ENCODE data around the gene PTGIS.
"Not testable (repeated sequence)": the region's sequence is repeated elsewhere in the genome, so short reads cannot be mapped to it uniquely, and the experiment has no call there.

PTGIS gene

DNA sequence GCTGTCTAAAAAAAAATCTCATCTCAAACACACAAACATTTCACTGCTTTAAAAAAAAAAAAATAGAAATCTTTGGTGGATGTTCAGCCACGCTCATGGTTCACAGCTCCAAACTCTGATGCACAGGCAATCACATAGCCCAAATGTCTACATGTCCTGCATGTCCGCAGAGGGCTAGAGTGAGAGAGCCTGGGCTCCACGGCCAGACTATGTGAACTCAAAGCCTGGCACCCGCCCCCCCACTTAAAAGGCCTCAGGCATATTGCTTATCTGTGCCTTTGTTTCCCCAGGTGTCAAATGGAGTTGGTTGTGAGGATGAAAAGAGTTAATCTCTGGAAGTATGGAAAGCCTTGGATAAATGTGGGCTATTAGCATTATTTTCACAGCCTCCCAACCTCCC is 10.5 kb upstream of the PTGIS start:
- DNase-seq = no peak

GRCh38 chr20:49575551-49576060 is 7.7 kb upstream of the PTGIS start:
- no peak for DNase-seq

- no peak for DNase-seq
Measured at GRCh38 chr20:49573900-49574416, 6.0 kb upstream of the PTGIS start.

GRCh38 chr20:49572857-49573256 is 4.9 kb upstream of the PTGIS start:
- DNase-seq = no peak

- no peak for DNase-seq
Measured at GRCh38 chr20:49571553-49571835, 3.6 kb upstream of the PTGIS start.

DNA sequence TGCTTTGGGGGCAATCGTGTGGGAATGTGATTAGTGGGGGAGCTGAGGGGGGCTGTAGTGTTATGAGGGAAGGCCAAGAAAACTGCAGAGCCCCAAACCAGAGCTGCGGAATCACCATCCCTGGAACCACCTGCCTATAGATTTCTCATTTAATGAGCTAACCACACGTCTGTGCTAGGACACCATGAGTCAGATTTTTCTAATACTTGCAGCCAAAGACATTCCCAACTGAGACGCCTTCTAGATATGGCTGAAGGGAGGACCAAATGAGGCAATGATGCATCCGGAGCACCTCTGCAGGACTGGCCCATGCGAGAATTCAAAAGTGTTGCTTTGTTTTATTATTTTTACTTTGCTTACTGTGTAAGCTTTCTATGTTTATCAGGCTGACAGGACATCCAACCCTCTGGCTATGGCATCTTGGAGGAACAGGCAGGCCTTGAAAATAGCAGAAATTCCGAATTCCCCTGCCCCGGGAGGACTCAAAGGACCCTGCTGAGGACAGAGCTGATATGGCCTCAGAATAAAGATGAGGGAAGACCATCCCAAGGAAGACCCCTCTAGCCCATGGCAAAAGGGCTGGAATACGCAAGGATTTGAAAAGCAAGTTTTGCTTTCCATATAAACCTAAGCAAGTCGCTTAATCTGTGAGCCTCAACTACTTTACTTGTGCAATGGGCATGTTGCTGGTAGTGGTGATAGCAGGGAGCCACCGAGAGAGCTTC is 3.1 kb upstream of the PTGIS start:
- no peak for DNase-seq

DNA sequence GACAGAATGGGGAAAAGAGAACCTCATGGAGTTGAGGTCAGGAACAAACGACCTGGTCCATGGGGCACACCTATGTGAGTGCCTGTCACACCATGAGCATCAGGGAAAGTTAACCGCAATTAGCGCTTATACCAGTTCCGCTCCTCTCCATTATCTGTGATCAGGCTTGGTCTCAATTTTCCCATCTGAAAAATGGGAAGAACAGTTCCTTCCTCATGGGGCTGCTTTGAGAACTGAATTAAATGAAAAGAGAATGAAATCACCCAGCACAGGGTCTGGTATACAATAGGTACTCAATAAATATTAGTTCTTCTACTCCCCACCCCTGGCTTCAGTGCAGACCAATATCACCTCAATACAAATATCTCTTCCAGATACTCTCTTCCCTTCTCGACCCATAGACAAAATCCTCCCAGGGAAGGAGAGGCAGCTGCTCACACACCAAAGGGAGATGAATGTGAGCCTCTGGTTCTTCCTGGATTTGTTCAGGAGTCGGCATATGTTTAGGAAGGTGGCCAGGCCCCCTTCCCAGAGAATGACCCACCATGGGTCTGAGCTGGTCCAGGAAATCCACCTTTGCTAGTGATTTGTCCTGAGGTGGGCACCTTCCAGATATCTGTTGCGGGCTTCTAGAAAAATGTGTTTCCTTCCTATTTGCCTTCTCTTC is 2.4 kb upstream of the PTGIS start:
- no peak for DNase-seq

DNA sequence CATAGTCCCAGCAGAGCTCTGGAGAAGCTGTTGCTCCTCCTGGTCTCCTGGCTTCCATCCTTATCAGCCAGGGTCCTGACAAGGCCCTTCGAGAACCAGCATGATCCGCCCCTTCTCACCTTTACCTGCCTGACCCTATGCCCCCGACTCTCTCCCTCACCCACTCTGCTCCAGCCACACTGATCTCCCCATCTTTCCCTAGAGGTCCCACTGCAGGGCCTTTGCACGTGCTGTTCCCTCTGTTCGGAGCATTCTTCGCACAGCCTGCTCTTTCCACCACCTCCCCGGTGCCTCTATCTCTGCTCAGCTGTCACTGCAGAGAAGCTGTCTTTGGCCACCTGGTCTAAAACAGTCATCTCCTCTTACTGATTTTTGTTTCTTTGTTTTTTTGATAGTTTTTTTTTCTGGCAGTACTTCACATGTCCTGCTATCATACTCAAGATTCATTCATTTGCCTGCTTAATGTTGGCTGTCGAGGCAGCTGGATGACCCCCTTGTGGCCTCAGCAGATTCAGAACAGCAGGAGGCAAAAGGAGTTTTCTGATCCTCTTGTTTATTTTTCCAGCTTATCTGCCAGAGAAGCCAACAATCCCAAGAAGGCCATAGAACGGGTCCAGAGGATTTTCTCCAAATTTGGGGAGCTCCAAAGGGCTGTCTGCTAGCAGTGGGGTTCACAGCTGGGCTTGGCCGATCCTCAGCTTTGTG is 1.6 kb upstream of the PTGIS start:
- DNase-seq = no peak

DNA sequence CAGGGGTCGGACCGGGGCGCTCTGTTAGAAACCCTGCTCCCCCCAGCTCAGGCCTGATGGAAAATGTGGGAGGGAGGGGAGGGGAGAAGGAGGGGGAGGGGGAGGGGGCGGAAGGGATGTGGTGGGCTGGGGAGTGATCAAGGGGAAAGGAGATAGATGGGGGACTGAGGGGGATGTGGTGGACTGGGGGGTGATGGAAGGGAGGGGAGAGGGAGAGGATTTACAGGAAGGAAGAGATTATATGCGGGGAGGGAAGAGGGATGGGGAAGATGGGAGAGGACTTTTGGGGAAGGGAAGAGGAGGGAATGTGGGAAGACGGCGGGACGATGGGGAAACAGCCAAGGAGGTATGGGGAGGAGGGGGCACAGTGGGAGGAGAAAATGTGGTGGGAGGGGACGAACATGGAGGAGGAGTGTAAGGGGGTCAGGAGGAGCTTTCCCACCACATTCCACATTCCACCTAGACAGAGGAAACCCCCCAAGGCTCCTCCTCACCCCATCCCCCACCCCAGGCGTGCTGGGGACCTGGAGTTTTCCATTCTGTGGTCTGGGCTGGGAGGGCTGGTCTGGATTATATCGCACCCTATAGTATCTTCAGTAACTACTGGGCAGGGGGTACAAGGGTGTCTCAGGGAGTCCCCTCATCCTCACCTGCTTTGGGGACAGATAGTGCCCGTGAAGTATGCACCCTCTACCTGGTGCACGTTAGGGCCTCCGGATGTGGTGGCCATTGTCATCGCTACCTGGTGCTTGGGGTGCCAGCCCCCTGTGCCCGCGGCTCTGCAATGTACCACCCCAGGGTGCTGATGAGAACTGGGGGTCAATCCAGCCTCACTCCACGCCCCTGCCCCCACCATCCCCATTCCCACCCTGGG is 578 bp upstream of the PTGIS start:
- no peak for DNase-seq

DNA sequence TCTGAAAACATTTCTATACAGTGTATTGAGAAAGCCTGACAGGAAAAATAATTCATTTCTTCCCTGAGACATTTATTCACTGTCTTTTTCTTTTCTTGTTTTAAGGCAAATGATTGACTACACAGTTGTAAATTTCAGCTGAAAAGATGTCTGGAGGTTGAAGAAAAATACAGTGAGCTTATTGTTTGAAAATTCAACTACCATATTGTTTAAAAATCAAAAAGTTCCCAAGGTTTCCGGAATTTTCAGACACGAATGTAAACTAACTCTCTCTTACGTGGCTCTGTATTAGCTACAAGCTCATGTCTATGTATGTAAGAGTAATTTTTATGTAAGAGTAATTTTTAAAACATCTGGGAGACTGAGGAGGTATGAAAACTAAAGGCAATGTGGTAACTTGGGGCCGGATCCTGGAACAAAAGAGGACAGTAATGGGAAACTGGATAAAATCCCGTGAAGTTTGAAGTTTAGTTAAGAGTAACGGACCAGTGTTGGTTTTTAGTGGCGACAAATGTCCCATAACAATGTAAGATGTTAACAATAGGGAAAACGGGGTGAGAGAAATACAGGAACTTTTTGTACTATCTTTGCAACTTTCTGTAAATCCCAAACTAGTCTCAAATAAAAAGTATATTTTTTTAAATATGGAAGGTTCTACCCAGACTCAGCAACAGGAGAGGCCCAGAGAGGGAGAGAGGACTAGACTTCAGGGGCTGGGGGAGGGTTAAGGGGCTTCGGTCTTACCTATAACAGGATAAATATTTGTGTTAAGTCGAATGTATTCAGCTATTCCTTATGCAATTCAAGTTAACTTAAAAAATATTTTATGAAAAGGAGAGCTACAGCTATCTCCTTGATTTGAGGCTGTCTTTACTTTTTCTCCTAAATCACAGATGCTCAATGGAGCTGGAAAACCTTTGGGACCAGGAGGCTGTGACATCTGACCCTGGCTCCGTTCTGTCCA is 1.3 kb downstream of the PTGIS start:
- DNase-seq = no peak

DNA sequence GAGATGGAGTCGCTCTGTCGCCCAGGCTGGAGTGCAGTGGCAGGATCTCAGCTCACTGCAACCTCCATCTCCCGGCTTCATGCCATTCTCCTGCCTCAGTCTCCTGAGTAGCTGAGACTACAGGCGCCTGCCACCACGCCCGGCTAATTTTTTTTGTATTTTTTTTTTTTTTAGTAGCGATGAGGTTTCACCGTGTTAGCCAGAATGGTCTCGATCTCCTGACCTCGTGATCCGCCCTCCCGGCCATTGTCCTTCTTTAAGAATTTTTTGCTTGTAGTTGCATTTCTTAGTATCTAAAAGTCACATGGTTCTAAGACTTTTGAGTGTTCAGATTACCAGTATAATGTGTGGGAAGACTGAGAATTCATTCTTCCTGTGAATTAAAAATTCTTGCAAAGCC is 2.9 kb downstream of the PTGIS start:
- DNase-seq = not testable (repeated sequence)

DNA sequence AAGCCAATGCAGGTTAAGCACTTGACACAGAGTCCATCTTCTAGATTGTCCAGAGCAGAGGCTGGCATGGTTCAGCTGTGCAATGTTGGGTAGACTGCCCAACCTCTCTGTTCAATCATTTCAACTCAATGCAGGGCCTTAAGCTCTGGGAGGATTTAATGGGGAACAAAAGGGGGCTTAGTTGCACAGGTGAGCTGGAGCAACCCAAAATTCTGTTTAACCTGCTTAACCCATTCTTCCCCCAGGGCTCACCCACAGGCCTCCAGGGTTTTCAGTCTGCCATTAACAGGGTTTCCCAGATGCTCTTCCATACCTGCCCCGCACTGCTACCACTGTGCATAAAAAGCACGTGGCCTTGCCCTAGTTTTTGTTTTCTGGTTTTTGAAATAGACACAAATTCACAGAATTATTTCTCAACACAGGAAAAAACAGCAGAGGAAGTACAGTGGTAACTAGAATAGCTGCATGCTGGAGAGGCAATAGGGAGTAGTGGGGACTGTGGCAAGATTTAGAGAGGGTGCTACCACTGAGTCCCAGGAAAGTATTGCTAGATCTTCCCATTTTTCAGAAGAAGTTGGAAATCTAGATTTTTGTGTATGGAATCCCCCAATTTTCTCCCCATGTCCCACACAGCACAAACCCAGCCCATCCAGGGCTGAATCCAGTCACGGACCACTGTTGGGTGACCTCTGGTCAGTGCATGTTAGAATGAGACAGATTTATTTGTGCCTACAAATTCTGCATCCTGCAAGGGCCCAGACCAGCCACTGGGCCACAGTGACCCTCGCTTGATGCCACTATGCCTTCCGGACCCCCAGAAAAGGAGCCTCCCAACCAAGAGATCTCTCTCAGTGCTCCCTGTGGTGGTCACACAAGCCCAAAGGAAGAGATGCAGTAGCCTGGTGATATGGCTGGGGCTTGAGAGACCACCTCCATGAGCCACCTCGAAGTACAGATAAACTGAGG is 4.6 kb downstream of the PTGIS start:
- no peak for DNase-seq

GRCh38 chr20:49562311-49563014 is 5.5 kb downstream of the PTGIS start:
- no peak for DNase-seq

- no peak for DNase-seq
Measured at GRCh38 chr20:49561806-49562205, 6.1 kb downstream of the PTGIS start.

DNA sequence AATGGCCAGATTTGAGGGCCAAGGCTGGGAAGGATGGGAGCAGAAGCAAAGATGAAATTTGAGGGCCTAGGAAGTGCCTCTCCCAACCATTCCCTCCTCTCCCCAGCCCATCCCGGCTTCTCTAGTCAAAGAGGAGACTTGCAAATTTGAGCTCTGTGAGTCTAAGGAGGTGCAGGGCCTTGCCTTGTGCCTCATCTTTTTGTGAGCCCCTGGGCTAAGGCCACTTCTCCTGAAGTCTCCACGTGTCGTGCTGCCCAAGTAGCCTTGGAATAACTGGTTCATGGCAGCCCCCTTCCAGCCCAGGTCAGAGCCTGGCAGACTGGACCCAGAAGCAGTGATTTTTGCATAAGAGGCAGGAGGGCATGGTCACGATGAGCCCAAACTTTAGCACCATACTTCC is 6.7 kb downstream of the PTGIS start:
- no peak for DNase-seq

DNA sequence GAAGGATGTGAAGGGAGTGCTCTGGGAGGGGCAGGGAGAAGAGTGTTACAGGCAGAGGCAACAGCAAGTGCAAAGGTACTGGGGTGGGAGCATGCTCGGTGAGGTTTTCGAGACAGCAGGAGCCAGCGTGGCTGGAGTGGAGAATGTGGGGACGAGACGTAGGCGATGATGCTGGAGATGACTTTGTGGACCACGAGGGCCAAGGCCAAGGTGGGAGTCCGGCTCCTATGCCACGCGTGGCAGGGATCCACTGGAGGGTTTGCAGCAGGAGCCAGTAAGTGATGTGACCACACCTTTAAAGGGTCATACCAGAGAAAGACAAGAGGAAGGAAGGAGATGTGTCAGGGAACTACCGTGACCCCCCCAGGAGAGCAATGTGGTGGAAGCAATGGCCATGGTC is 7.3 kb downstream of the PTGIS start:
- no peak for DNase-seq

- DNase-seq = no peak
Measured at GRCh38 chr20:49560186-49560585, 7.8 kb downstream of the PTGIS start.

GRCh38 chr20:49559411-49560081 is 8.4 kb downstream of the PTGIS start:
- DNase-seq = no peak

DNA sequence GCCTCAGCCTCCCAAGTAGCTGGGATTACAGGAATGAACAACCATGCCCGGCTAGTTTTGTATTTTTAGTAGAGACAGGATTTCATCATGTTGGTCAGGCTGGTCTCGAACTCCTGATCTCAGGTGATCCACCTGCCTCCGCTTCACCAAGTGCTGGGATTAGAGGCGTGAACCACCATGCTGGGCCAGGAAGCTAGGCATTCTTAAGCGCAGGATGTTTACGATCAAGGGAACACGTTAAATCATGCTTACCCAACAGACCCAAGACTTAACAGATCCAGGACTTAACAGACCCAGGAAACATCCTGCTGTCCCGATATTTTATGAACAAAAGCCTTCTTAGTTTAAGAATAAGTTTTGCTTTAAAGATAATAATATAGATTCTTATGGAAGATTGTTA is 9.1 kb downstream of the PTGIS start:
- no peak for DNase-seq

Data from CD4-positive, alpha-beta T cell treated with Interleukin-6 for 4 hours (primary cell).